ENCODE data around the gene BMP8A. TPM values are rescaled to one million over a fixed set of nuclear protein-coding genes. Genes with fewer than 3 reads are reported as not detected.

Gene BMP8A
- total and polyA plus RNA-seq, 2 of the 8 experiments (the other 6 are each of a cell fraction or from before 2014, with no cell fraction given), result 0.38 to 0.43 TPM

GRCh38 chr1:39562886-39563285 lies 71.5 kb downstream of the BMP8A start (continued):
- TF ChIP-seq CHD7 (IDR thresholded peaks at IDR 0.05; ENCODE audit: insufficient replicate concordance, low read length), result no peak
- no peak for TF ChIP-seq CREB1 (IDR thresholded peaks at IDR 0.05)
- no peak for TF ChIP-seq BACH1 (IDR thresholded peaks at IDR 0.05; ENCODE audit: low read length)
- no peak for TF ChIP-seq YY1 (IDR thresholded peaks at IDR 0.05; ENCODE audit: low read depth, low read length)
- TF ChIP-seq RNF2 (IDR thresholded peaks at IDR 0.05; ENCODE audit: borderline replicate concordance, low read depth, low read length, missing control alignments, poor library complexity, severe bottlenecking), result no peak
- TF ChIP-seq ASH2L (IDR thresholded peaks at IDR 0.05; ENCODE audit: low read length), result no peak
- no peak for TF ChIP-seq JUN (IDR thresholded peaks at IDR 0.05; ENCODE audit: low read depth, low read length)

Data from H1 (cell line).